Caco-2 (cell line): ENCODE results near the gene MMP12. TPM values are rescaled to one million over a fixed set of nuclear protein-coding genes. Genes with fewer than 3 reads are reported as not detected.

ENCODE experiments used
- BruUV-seq: library from RNA; stranded (reverse); fragments of 400-500 nt; replicated peaks from 2 replicates; lab custom pipeline; 2021; lab: Mats Ljungman, UMichigan
- CTCF ChIA-PET: fragments of 300-600 bp; sonication (Branson Sonifier 250); formaldehyde crosslinking; loops from one replicate; lab custom pipeline; 2022; ENCODE audit warnings: antibody characterized with exemption; lab: Charles Lee
- POLR2A ChIA-PET: fragments of 300-600 bp; sonication (Branson Sonifier 250); formaldehyde crosslinking; loops from one replicate; lab custom pipeline; 2022; ENCODE audit warnings: antibody characterized with exemption; lab: Charles Lee
- DNase-seq, 2 experiments: peaks; one replicate each; pipeline versions ENCODE4 v3.0.0 to v3.0.0-alpha.2; 2020 to 2022
- H3K27me3 ChIP-seq: replicated peaks from 2 replicates; pipeline ENCODE4 v1.6.0; 2011; ENCODE audit warnings: low read length; ENCODE audit not compliant: control insufficient read depth, insufficient read depth
- H3K36me3 ChIP-seq: 2 replicates; pipeline ENCODE4 v1.5.1; 2011; ENCODE audit warnings: low read length; ENCODE audit not compliant: control insufficient read depth, insufficient read depth
- H3K4me1 ChIP-seq: fragments of 250-450 bp; sonication (Bioruptor Pico); 2 replicates; pipeline ENCODE4 v1.5.1; 2020; ENCODE audit warnings: mild to moderate bottlenecking
- H3K4me3 ChIP-seq: 2 replicates; pipeline ENCODE4 v1.5.1; 2011; ENCODE audit warnings: low read depth, mild to moderate bottlenecking, control low read depth, low read length
- H3K9me3 ChIP-seq: fragments of 250-450 bp; sonication (Bioruptor Pico); 2 replicates; pipeline ENCODE4 v1.5.1; 2020; ENCODE audit warnings: mild to moderate bottlenecking, moderate library complexity
- H3K27ac Mint-ChIP-seq: one replicate; pipeline ENCODE4 v1.8.0; 2022; ENCODE audit warnings: mixed read lengths; ENCODE audit not compliant: unreplicated experiment
- H3K27me3 Mint-ChIP-seq: one replicate; pipeline ENCODE4 v1.8.0; 2022; ENCODE audit warnings: mixed read lengths; ENCODE audit not compliant: insufficient read depth, unreplicated experiment
- H3K36me3 Mint-ChIP-seq: one replicate; pipeline ENCODE4 v1.8.0; 2022; ENCODE audit warnings: mild to moderate bottlenecking, mixed read lengths; ENCODE audit not compliant: insufficient read depth, unreplicated experiment
- H3K4me1 Mint-ChIP-seq: one replicate; pipeline ENCODE4 v1.8.0; 2022; ENCODE audit warnings: low read depth, mixed read lengths; ENCODE audit not compliant: unreplicated experiment
- H3K4me3 Mint-ChIP-seq: one replicate; pipeline ENCODE4 v1.8.0; 2022; ENCODE audit warnings: mild to moderate bottlenecking, moderate library complexity, mixed read lengths; ENCODE audit not compliant: unreplicated experiment
- H3K9me3 Mint-ChIP-seq: one replicate; pipeline ENCODE4 v1.8.0; 2022; ENCODE audit warnings: mixed read lengths; ENCODE audit not compliant: unreplicated experiment
- CTCF ChIP-seq, 2 experiments: fragments of 200-600 bp in 1 of 2; IDR thresholded peaks; 1 replicate in 1 of 2; 2 replicates in 1 of 2; pipeline versions ENCODE4 v1.5.1 to v1.8.0; 2011 to 2022; ENCODE audit warnings: antibody characterized with exemption in 1 of 2, control low read depth in 1 of 2, inconsistent platforms in 1 of 2, low read depth in 1 of 2, low read length in 1 of 2, mild to moderate bottlenecking in 1 of 2, moderate library complexity in 1 of 2; ENCODE audit not compliant: insufficient read depth in 1 of 2, severe bottlenecking in 1 of 2, unreplicated experiment in 1 of 2
- intact Hi-C: fragments of 100-400 bp; cut with micrococcal nuclease; formaldehyde crosslinking; loops from one replicate; pipeline ENCODE4 v1.10.0; 2022; ENCODE audit not compliant: unreplicated experiment
- total RNA-seq: library from RNA; stranded (reverse); gene quantifications from 2 replicates; pipeline ENCODE4 v1.2.3, GENCODE V29; 2022

MMP12 gene
- total RNA-seq, 1 experiment from 2014 or later, result not detected

GRCh38 chr11:102829316-102830000 lies 45.3 kb downstream of the MMP12 start:
- no peaks in the 10 kb centered on the region for H3K27me3 Mint-ChIP-seq
- no peaks in the 10 kb centered on the region for H3K4me1 Mint-ChIP-seq
- no peaks in the 10 kb centered on the region for H3K36me3 Mint-ChIP-seq
- no peak for TF ChIP-seq CTCF (IDR thresholded peaks at IDR 0.05; ENCODE audit: insufficient read depth in 1 of 2, low read depth in 1 of 2, low read length in 1 of 2, severe bottlenecking in 1 of 2, unreplicated experiment in 1 of 2)
- no peak overlapping the region for H3K4me3 Mint-ChIP-seq
- no peaks in the 10 kb centered on the region for H3K27me3 ChIP-seq
- peaks cover 20% of the 10 kb centered on the region for H3K9me3 Mint-ChIP-seq
- POLR2A ChIA-PET, result no interaction called here
- no peak for DNase-seq
- CTCF ChIA-PET, result interaction anchor here (0.8 kb wide), 1 partner anchor 211 kb away, joined by 3 read pairs; no protein-coding TSS in a partner anchor
- H3K9me3 ChIP-seq, result peaks cover 7% of the 10 kb centered on the region; the same call in 1 of the 2 replicates
- H3K4me1 ChIP-seq, result no peaks in the 10 kb centered on the region
- H3K27ac Mint-ChIP-seq, result no peak overlapping the region
- H3K36me3 ChIP-seq, result no peaks in the 10 kb centered on the region
- intact Hi-C loops, result no loop called here
- no TSS peak for BruUV-seq
- no peak overlapping the region for H3K4me3 ChIP-seq

- CTCF ChIA-PET, result no interaction called here
These were observed 50.2 kb downstream of the MMP12 start for GRCh38 chr11:102824556-102824955.

GRCh38 chr11:102819491-102819890 lies 55.3 kb downstream of the MMP12 start:
- no peaks in the 10 kb centered on the region for H3K4me1 Mint-ChIP-seq
- no peak overlapping the region for H3K4me3 Mint-ChIP-seq
- ChIA-PET POLR2A (no interaction called here), CTCF (no interaction called here)
- intact Hi-C loops, result no loop called here
- H3K9me3 ChIP-seq, result peaks cover 3% of the 10 kb centered on the region
- no peak for TF ChIP-seq CTCF (IDR thresholded peaks at IDR 0.05; ENCODE audit: insufficient read depth in 1 of 2, low read depth in 1 of 2, low read length in 1 of 2, severe bottlenecking in 1 of 2, unreplicated experiment in 1 of 2)
- BruUV-seq, result no TSS peak
- no peak for DNase-seq
- H3K4me1 ChIP-seq, result no peaks in the 10 kb centered on the region
- no peaks in the 10 kb centered on the region for H3K27me3 ChIP-seq
- H3K4me3 ChIP-seq, result no peak overlapping the region
- no peaks in the 10 kb centered on the region for H3K27me3 Mint-ChIP-seq
- no peaks in the 10 kb centered on the region for H3K36me3 Mint-ChIP-seq
- H3K36me3 ChIP-seq, result no peaks in the 10 kb centered on the region
- H3K9me3 Mint-ChIP-seq, result peaks cover 38% of the 10 kb centered on the region
- H3K27ac Mint-ChIP-seq, result no peak overlapping the region

More at GRCh38 chr11:102824556-102824955, 50.2 kb downstream of the MMP12 start:
- Mint-ChIP-seq H3K4me1 (no peaks in the 10 kb centered on the region), H3K9me3 (peaks cover 20% of the 10 kb centered on the region), H3K36me3 (no peaks in the 10 kb centered on the region), H3K4me3 (no peak overlapping the region), H3K27ac (no peak overlapping the region), H3K27me3 (no peaks in the 10 kb centered on the region)
- DNase-seq, result no peak
- no TSS peak for BruUV-seq
- H3K36me3 ChIP-seq, result no peaks in the 10 kb centered on the region
- TF ChIP-seq CTCF (IDR thresholded peaks at IDR 0.05; ENCODE audit: insufficient read depth in 1 of 2, low read depth in 1 of 2, low read length in 1 of 2, severe bottlenecking in 1 of 2, unreplicated experiment in 1 of 2), result no peak
- peaks cover 7% of the 10 kb centered on the region; the same call in 1 of the 2 replicates for H3K9me3 ChIP-seq
- H3K4me3 ChIP-seq, result no peak overlapping the region
- no peaks in the 10 kb centered on the region for H3K4me1 ChIP-seq
- intact Hi-C loops, result no loop called here
- POLR2A ChIA-PET, result no interaction called here
- no peaks in the 10 kb centered on the region for H3K27me3 ChIP-seq
